GM23338 (cell line): ENCODE results near the gene FUT1.
A peak's percentile ranks its signal among the peaks of the same experiment; 100 is the strongest.

Experiments used
- CREB1 ChIP-seq: fragments of 250-450 bp; sonication (Bioruptor Pico); IDR thresholded peaks from 2 replicates; pipeline ENCODE4 v1.5.0; 2020; ENCODE audit warnings: low read depth, mild to moderate bottlenecking, moderate library complexity
- ETS1 ChIP-seq: IDR thresholded peaks from 2 replicates; pipeline ENCODE4 v1.6.1; 2016; ENCODE audit warnings: antibody characterized with exemption
- EZH2 ChIP-seq: fragments of 200-600 bp; sonication (generic); IDR thresholded peaks from one replicate; pipeline ENCODE4 v1.8.0; 2017; ENCODE audit warnings: antibody characterized with exemption, mild to moderate bottlenecking, low read depth; ENCODE audit not compliant: unreplicated experiment
- EZH2phosphoT487 ChIP-seq: fragments of 200-600 bp; sonication (generic); IDR thresholded peaks from one replicate; pipeline ENCODE4 v1.8.1; 2018; ENCODE audit warnings: antibody characterized with exemption; ENCODE audit not compliant: unreplicated experiment
- JUNB ChIP-seq: IDR thresholded peaks from one replicate; pipeline ENCODE4 v1.6.1; 2016; ENCODE audit warnings: antibody characterized with exemption; ENCODE audit not compliant: unreplicated experiment
- NANOG ChIP-seq: IDR thresholded peaks from 2 replicates; pipeline ENCODE4 v1.6.1; 2016; ENCODE audit warnings: antibody characterized with exemption, borderline replicate concordance
- POLR2AphosphoS5 ChIP-seq: IDR thresholded peaks from 2 replicates; pipeline ENCODE4 v1.6.1; 2016; ENCODE audit warnings: antibody characterized with exemption, low read depth
- TF ChIP-seq, protein P1 (sequence below), 2 experiments: fragments of 200-600 bp in 1 of 2; sonication (generic) in 1 of 2; conservative IDR thresholded peaks; 2 replicates each; pipeline versions ENCODE4 v1.5.1 to v1.6.1; 2016 to 2017; ENCODE audit warnings: antibody characterized with exemption in 2 of 2, low read depth in 2 of 2, mild to moderate bottlenecking in 2 of 2, moderate library complexity in 1 of 2
- TF ChIP-seq, protein P2 (sequence below): IDR thresholded peaks from one replicate; pipeline ENCODE4 v1.6.1; 2018; ENCODE audit warnings: antibody characterized with exemption; ENCODE audit not compliant: unreplicated experiment

- no peak for TF ChIP-seq EZH2
- no peak for TF ChIP-seq POLR2AphosphoS5
- TF ChIP-seq, protein P1, sequence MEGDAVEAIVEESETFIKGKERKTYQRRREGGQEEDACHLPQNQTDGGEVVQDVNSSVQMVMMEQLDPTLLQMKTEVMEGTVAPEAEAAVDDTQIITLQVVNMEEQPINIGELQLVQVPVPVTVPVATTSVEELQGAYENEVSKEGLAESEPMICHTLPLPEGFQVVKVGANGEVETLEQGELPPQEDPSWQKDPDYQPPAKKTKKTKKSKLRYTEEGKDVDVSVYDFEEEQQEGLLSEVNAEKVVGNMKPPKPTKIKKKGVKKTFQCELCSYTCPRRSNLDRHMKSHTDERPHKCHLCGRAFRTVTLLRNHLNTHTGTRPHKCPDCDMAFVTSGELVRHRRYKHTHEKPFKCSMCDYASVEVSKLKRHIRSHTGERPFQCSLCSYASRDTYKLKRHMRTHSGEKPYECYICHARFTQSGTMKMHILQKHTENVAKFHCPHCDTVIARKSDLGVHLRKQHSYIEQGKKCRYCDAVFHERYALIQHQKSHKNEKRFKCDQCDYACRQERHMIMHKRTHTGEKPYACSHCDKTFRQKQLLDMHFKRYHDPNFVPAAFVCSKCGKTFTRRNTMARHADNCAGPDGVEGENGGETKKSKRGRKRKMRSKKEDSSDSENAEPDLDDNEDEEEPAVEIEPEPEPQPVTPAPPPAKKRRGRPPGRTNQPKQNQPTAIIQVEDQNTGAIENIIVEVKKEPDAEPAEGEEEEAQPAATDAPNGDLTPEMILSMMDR (conservative IDR thresholded peaks at IDR 0.05; ENCODE audit: low read depth in 2 of 2): peak in 1 of 2 experiments; percentile 51; a peak in 2 of 4 replicates
- TF ChIP-seq, protein P2, sequence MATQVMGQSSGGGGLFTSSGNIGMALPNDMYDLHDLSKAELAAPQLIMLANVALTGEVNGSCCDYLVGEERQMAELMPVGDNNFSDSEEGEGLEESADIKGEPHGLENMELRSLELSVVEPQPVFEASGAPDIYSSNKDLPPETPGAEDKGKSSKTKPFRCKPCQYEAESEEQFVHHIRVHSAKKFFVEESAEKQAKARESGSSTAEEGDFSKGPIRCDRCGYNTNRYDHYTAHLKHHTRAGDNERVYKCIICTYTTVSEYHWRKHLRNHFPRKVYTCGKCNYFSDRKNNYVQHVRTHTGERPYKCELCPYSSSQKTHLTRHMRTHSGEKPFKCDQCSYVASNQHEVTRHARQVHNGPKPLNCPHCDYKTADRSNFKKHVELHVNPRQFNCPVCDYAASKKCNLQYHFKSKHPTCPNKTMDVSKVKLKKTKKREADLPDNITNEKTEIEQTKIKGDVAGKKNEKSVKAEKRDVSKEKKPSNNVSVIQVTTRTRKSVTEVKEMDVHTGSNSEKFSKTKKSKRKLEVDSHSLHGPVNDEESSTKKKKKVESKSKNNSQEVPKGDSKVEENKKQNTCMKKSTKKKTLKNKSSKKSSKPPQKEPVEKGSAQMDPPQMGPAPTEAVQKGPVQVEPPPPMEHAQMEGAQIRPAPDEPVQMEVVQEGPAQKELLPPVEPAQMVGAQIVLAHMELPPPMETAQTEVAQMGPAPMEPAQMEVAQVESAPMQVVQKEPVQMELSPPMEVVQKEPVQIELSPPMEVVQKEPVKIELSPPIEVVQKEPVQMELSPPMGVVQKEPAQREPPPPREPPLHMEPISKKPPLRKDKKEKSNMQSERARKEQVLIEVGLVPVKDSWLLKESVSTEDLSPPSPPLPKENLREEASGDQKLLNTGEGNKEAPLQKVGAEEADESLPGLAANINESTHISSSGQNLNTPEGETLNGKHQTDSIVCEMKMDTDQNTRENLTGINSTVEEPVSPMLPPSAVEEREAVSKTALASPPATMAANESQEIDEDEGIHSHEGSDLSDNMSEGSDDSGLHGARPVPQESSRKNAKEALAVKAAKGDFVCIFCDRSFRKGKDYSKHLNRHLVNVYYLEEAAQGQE: no peak
- TF ChIP-seq EZH2phosphoT487: no peak
- no peak for TF ChIP-seq ETS1
- TF ChIP-seq CREB1 (CRISPR knock-in tag): no peak
- no peak for TF ChIP-seq JUNB
- TF ChIP-seq NANOG: no peak
Observed at GRCh38 chr19:48756212-48756611, 3.8 kb upstream of the FUT1 start.
